ENCODE data around the gene HILPDA. TPM values are rescaled to one million over a fixed set of nuclear protein-coding genes. Genes with fewer than 3 reads are reported as not detected.
A peak's percentile ranks its signal among the peaks of the same experiment; 100 is the strongest.

HILPDA gene
- total RNA-seq, 2 experiments from 2014 or later = 1.7 TPM

DNA sequence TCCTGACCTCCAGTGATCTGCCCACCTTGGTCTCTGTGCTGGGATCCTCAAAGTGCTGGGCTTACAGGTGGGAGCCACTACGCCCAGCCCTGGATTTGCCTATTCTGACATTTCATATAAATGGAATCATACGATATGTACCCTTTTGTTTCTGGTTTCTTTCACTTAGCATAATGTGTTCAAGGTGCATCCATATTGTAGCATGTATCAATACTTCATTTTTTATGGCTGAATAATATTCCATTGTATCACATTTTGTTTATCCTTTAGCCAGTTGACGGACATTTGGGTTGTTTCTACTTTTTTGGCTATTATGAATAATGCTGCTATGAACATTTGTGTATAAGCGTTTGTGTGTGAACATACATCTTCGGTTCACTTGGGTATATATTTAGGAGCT lies 4.8 kb upstream of the HILPDA start:
- no peak overlapping the region for H3K27ac Mint-ChIP-seq
- intact Hi-C loops (cut with DNase I, micrococcal nuclease) = loop anchor here in 1 of 2 experiments (10.0 kb wide), 2 partner anchors 106 to 1154 kb away; partner anchors contain the start of gene RBM28
- H3K4me1 Mint-ChIP-seq (ENCODE audit: low read depth) = peaks cover 8% of the 10 kb centered on the region
- H3K9me3 ChIP-seq (ENCODE audit: control insufficient read depth in 1 of 2, insufficient read depth in 1 of 2, low read length in 2 of 2) = no peaks in the 10 kb centered on the region
- no peaks in the 10 kb centered on the region for H3K36me3 ChIP-seq (ENCODE audit: insufficient read depth, low read length)
- no peaks in the 10 kb centered on the region for H3K36me3 Mint-ChIP-seq (ENCODE audit: low read depth)
- no peak overlapping the region for H3K4me3 Mint-ChIP-seq
- ATAC-seq (ENCODE audit: poor library complexity) (no peak), DNase-seq (no peak)
- TF ChIP-seq, protein P1, sequence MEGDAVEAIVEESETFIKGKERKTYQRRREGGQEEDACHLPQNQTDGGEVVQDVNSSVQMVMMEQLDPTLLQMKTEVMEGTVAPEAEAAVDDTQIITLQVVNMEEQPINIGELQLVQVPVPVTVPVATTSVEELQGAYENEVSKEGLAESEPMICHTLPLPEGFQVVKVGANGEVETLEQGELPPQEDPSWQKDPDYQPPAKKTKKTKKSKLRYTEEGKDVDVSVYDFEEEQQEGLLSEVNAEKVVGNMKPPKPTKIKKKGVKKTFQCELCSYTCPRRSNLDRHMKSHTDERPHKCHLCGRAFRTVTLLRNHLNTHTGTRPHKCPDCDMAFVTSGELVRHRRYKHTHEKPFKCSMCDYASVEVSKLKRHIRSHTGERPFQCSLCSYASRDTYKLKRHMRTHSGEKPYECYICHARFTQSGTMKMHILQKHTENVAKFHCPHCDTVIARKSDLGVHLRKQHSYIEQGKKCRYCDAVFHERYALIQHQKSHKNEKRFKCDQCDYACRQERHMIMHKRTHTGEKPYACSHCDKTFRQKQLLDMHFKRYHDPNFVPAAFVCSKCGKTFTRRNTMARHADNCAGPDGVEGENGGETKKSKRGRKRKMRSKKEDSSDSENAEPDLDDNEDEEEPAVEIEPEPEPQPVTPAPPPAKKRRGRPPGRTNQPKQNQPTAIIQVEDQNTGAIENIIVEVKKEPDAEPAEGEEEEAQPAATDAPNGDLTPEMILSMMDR (IDR thresholded peaks at IDR 0.05) = no peak
- no peaks in the 10 kb centered on the region for H3K9me3 Mint-ChIP-seq
- no peak overlapping the region for H3K4me3 ChIP-seq (ENCODE audit: low read length)
- POLR2A ChIA-PET = no interaction called here
- no peaks in the 10 kb centered on the region for H3K27me3 ChIP-seq (ENCODE audit: control insufficient read depth in 1 of 2, insufficient read depth in 2 of 2, low read length in 2 of 2)
- H3K4me1 ChIP-seq (ENCODE audit: insufficient read depth, low read length) = peaks cover 7% of the 10 kb centered on the region
- CTCF ChIA-PET = no interaction called here
- no peaks in the 10 kb centered on the region for H3K27me3 Mint-ChIP-seq
- H3K27ac ChIP-seq (ENCODE audit: low read depth in 1 of 2, low read length in 2 of 2) = no peak overlapping the region

GRCh38 chr7:128452552-128452951 lies 3.1 kb upstream of the HILPDA start:
- peaks cover 20% of the 10 kb centered on the region for H3K4me1 ChIP-seq (ENCODE audit: insufficient read depth, low read length)
- ATAC-seq (ENCODE audit: poor library complexity) (no peak), DNase-seq (no peak)
- no peak overlapping the region for H3K27ac Mint-ChIP-seq
- H3K27me3 ChIP-seq (ENCODE audit: control insufficient read depth in 1 of 2, insufficient read depth in 2 of 2, low read length in 2 of 2) = no peaks in the 10 kb centered on the region
- H3K27me3 Mint-ChIP-seq = no peaks in the 10 kb centered on the region
- H3K4me1 Mint-ChIP-seq (ENCODE audit: low read depth) = peaks cover 14% of the 10 kb centered on the region
- H3K9me3 ChIP-seq (ENCODE audit: control insufficient read depth in 1 of 2, insufficient read depth in 1 of 2, low read length in 2 of 2) = no peaks in the 10 kb centered on the region
- TF ChIP-seq, protein P1 (IDR thresholded peaks at IDR 0.05) = no peak
- no peak overlapping the region for H3K27ac ChIP-seq (ENCODE audit: low read depth in 1 of 2, low read length in 2 of 2)
- no peaks in the 10 kb centered on the region for H3K36me3 ChIP-seq (ENCODE audit: insufficient read depth, low read length)
- H3K9me3 Mint-ChIP-seq = no peaks in the 10 kb centered on the region
- CTCF ChIA-PET = interaction anchor here (5.9 kb wide), 1 partner anchor 26 kb away, joined by 47 read pairs; no protein-coding TSS in a partner anchor
- H3K4me3 ChIP-seq (ENCODE audit: low read length) = no peak overlapping the region
- peak overlapping the region; percentile 40 for H3K4me3 Mint-ChIP-seq
- intact Hi-C loops (cut with DNase I, micrococcal nuclease) = loop anchor here in 1 of 2 experiments (10.0 kb wide), 2 partner anchors 108 to 1152 kb away; partner anchors contain the start of gene RBM28
- POLR2A ChIA-PET = no interaction called here
- H3K36me3 Mint-ChIP-seq (ENCODE audit: low read depth) = no peaks in the 10 kb centered on the region

- Mint-ChIP-seq H3K4me3 (peak overlapping the region; percentile 54), H3K27me3 (no peaks in the 10 kb centered on the region), H3K27ac (no peak overlapping the region), H3K4me1 (ENCODE audit: low read depth) (peaks cover 15% of the 10 kb centered on the region), H3K9me3 (no peaks in the 10 kb centered on the region), H3K36me3 (ENCODE audit: low read depth) (no peaks in the 10 kb centered on the region)
- intact Hi-C loops (cut with DNase I, micrococcal nuclease) = loop anchor here (2.0 to 10.0 kb wide), 3 partner anchors 49 to 1151 kb away; partner anchors contain the start of gene RBM28 (in 1 of the 2)
- H3K36me3 ChIP-seq (ENCODE audit: insufficient read depth, low read length) = no peaks in the 10 kb centered on the region
- DNase-seq = no peak
- H3K4me3 ChIP-seq (ENCODE audit: low read length) = no peak overlapping the region
- TF ChIP-seq, protein P1 (IDR thresholded peaks at IDR 0.05) = no peak
- ChIA-PET POLR2A (no interaction called here), CTCF (interaction anchor here (5.9 kb wide), 1 partner anchor 28 kb away, joined by 47 read pairs; no protein-coding TSS in a partner anchor)
- peaks cover 22% of the 10 kb centered on the region for H3K4me1 ChIP-seq (ENCODE audit: insufficient read depth, low read length)
- no peaks in the 10 kb centered on the region for H3K9me3 ChIP-seq (ENCODE audit: control insufficient read depth in 1 of 2, insufficient read depth in 1 of 2, low read length in 2 of 2)
- H3K27ac ChIP-seq (ENCODE audit: low read depth in 1 of 2, low read length in 2 of 2) = no peak overlapping the region
- H3K27me3 ChIP-seq (ENCODE audit: control insufficient read depth in 1 of 2, insufficient read depth in 2 of 2, low read length in 2 of 2) = no peaks in the 10 kb centered on the region
- no peak for ATAC-seq (ENCODE audit: poor library complexity)
Observed at GRCh38 chr7:128453836-128454804, 1.6 kb upstream of the HILPDA start.
